ENCODE data around the gene ATF7.
"Not testable (repeated sequence)": the region's sequence is repeated elsewhere in the genome, so short reads cannot be mapped to it uniquely, and the experiment has no call there.

The ATF7 gene

GRCh38 chr12:53563452-53564028 is 62.6 kb downstream of the ATF7 start:
- DNase-seq: no peak

- DNase-seq: peak; percentile 92
Observed at GRCh38 chr12:53561590-53561953, 64.6 kb downstream of the ATF7 start.

GRCh38 chr12:53560912-53561589 is 65.1 kb downstream of the ATF7 start:
- peak; percentile 31 for DNase-seq

GRCh38 chr12:53560351-53560750 is 65.8 kb downstream of the ATF7 start:
- DNase-seq: no peak

- no peak for DNase-seq
Observed at GRCh38 chr12:53558631-53559030, 67.6 kb downstream of the ATF7 start.

- DNase-seq: no peak
Observed at GRCh38 chr12:53552361-53553327, 73.5 kb downstream of the ATF7 start.

- no peak for DNase-seq
Observed at GRCh38 chr12:53551889-53552291, 74.3 kb downstream of the ATF7 start.

- no peak for DNase-seq
Observed at GRCh38 chr12:53550595-53550994, 75.6 kb downstream of the ATF7 start.

GRCh38 chr12:53550131-53550530 is 76.1 kb downstream of the ATF7 start:
- DNase-seq: not testable (repeated sequence)

GRCh38 chr12:53548354-53548753 is 77.8 kb downstream of the ATF7 start:
- not testable (repeated sequence) for DNase-seq

GRCh38 chr12:53543539-53543938 is 82.6 kb downstream of the ATF7 start:
- peak; percentile 73 for DNase-seq

- DNase-seq: no peak
Observed at GRCh38 chr12:53539526-53539925, 86.7 kb downstream of the ATF7 start.

GRCh38 chr12:53538209-53538689 is 87.9 kb downstream of the ATF7 start:
- peak; percentile 85 for DNase-seq

- DNase-seq: no peak
Observed at GRCh38 chr12:53536962-53537361, 89.2 kb downstream of the ATF7 start.

GRCh38 chr12:53533471-53533870 is 92.7 kb downstream of the ATF7 start:
- DNase-seq: no peak

GRCh38 chr12:53532524-53533445 is 93.4 kb downstream of the ATF7 start:
- no peak for DNase-seq

GRCh38 chr12:53532021-53532420 is 94.2 kb downstream of the ATF7 start:
- DNase-seq: no peak

- no peak for DNase-seq
Observed at GRCh38 chr12:53530920-53531319, 95.3 kb downstream of the ATF7 start.

GRCh38 chr12:53530061-53530460 is 96.1 kb downstream of the ATF7 start:
- DNase-seq: no peak

- DNase-seq: no peak
Observed at GRCh38 chr12:53524476-53524875, 101.7 kb downstream of the ATF7 start.

- DNase-seq: no peak
Observed at GRCh38 chr12:53523131-53523530, 103.1 kb downstream of the ATF7 start.

- peak; percentile 32 for DNase-seq
Observed at GRCh38 chr12:53518381-53518780, 107.8 kb downstream of the ATF7 start.

All from DMS53 (cell line).